HG02943 (cell line): Measurements from ENCODE around the gene TRDMT1.

ENCODE experiments used
- ATAC-seq: cut with Tn5 transposase; IDR thresholded peaks from one replicate; pipeline ENCODE4 v1.9.1; 2021; ENCODE audit warnings: mild to moderate bottlenecking, low read depth, moderate library complexity; ENCODE audit not compliant: unreplicated experiment

TRDMT1 gene

GRCh38 chr10:17213646-17214349, 12.3 kb upstream of the TRDMT1 start:
- no peak for ATAC-seq

- ATAC-seq = no peak
These were observed 11.3 kb upstream of the TRDMT1 start for GRCh38 chr10:17212802-17213221.

- no peak for ATAC-seq
These were observed 8.9 kb upstream of the TRDMT1 start for GRCh38 chr10:17210361-17210760.

GRCh38 chr10:17209881-17210280, 8.4 kb upstream of the TRDMT1 start:
- ATAC-seq = no peak

GRCh38 chr10:17209302-17209701, 7.8 kb upstream of the TRDMT1 start:
- no peak for ATAC-seq

- no peak for ATAC-seq
These were observed 7.0 kb upstream of the TRDMT1 start for GRCh38 chr10:17208476-17208875.

GRCh38 chr10:17206210-17206709, 4.8 kb upstream of the TRDMT1 start:
- ATAC-seq = peak; percentile 53

- ATAC-seq = no peak
These were observed 1.9 kb upstream of the TRDMT1 start for GRCh38 chr10:17203416-17203815.

- ATAC-seq = no peak
These were observed 1.5 kb upstream of the TRDMT1 start for GRCh38 chr10:17202999-17203398.

GRCh38 chr10:17202506-17202905, 1.0 kb upstream of the TRDMT1 start:
- no peak for ATAC-seq

GRCh38 chr10:17201794-17202116, 283 bp upstream of the TRDMT1 start:
- no peak for ATAC-seq

- ATAC-seq = no peak
These were observed 1.2 kb downstream of the TRDMT1 start for GRCh38 chr10:17200001-17200911.

GRCh38 chr10:17199351-17199804, 2.1 kb downstream of the TRDMT1 start:
- no peak for ATAC-seq

GRCh38 chr10:17196573-17196972, 4.9 kb downstream of the TRDMT1 start:
- ATAC-seq = no peak

- ATAC-seq = no peak
These were observed 5.4 kb downstream of the TRDMT1 start for GRCh38 chr10:17196045-17196444.

GRCh38 chr10:17195083-17195482, 6.4 kb downstream of the TRDMT1 start:
- no peak for ATAC-seq

- ATAC-seq = no peak
These were observed 10.9 kb downstream of the TRDMT1 start for GRCh38 chr10:17190602-17191001.

- ATAC-seq = no peak
These were observed 12.8 kb downstream of the TRDMT1 start for GRCh38 chr10:17188644-17189172.

GRCh38 chr10:17185873-17186272, 15.6 kb downstream of the TRDMT1 start:
- ATAC-seq = no peak

GRCh38 chr10:17183110-17183509, 18.4 kb downstream of the TRDMT1 start:
- no peak for ATAC-seq

GRCh38 chr10:17181751-17182150, 19.7 kb downstream of the TRDMT1 start:
- no peak for ATAC-seq
